A673 (cell line): Measurements from ENCODE around the gene SOX13. TPM values are rescaled to one million over a fixed set of nuclear protein-coding genes. Genes with fewer than 3 reads are reported as not detected.

ENCODE experiments used
- BruUV-seq: library from RNA; stranded (reverse); fragments of 400-500 nt; replicated peaks from 2 replicates; lab custom pipeline; 2021; lab: Mats Ljungman, UMichigan
- CTCF ChIA-PET: fragments of 300-600 bp; sonication (Branson Sonifier 250); formaldehyde crosslinking; loops from one replicate; lab custom pipeline; 2022; ENCODE audit warnings: antibody characterized with exemption; lab: Charles Lee
- POLR2A ChIA-PET: fragments of 300-600 bp; sonication (Branson Sonifier 250); formaldehyde crosslinking; loops from one replicate; lab custom pipeline; 2022; ENCODE audit warnings: antibody characterized with exemption; ENCODE audit not compliant: low non-redundant PET; lab: Charles Lee
- DNase-seq: peaks from one replicate; pipeline ENCODE4 v3.0.0-alpha.2; 2015; ENCODE audit warnings: low spot score
- H3K27ac ChIP-seq: fragments of 200-600 bp; sonication (generic); 2 replicates; pipeline ENCODE4 v1.5.1; 2016; ENCODE audit warnings: mixed run types, low read depth, mild to moderate bottlenecking, mixed read lengths, antibody characterized with exemption, low read length; ENCODE audit not compliant: poor library complexity, severe bottlenecking
- H3K27me3 ChIP-seq: fragments of 200-600 bp; sonication (generic); replicated peaks from 2 replicates; pipeline ENCODE4 v1.6.1; 2017; ENCODE audit warnings: mixed run types, low read depth, mild to moderate bottlenecking, mixed read lengths, antibody characterized with exemption, low read length; ENCODE audit not compliant: insufficient read depth, poor library complexity
- H3K36me3 ChIP-seq: fragments of 200-600 bp; sonication (generic); 2 replicates; pipeline ENCODE4 v1.6.1; 2016; ENCODE audit warnings: mixed run types, mild to moderate bottlenecking, mixed read lengths, antibody characterized with exemption, low read length; ENCODE audit not compliant: insufficient read depth, poor library complexity, severe bottlenecking
- H3K4me1 ChIP-seq: fragments of 200-600 bp; sonication (generic); 2 replicates; pipeline ENCODE4 v1.6.1; 2017; ENCODE audit warnings: mixed run types, mild to moderate bottlenecking, mixed read lengths, antibody characterized with exemption, low read length; ENCODE audit not compliant: insufficient read depth, poor library complexity, severe bottlenecking
- H3K4me3 ChIP-seq: fragments of 200-600 bp; sonication (generic); 2 replicates; pipeline ENCODE4 v1.5.1; 2016; ENCODE audit warnings: low read depth, mixed run types, mild to moderate bottlenecking, mixed read lengths, low read length; ENCODE audit not compliant: poor library complexity, severe bottlenecking
- H3K9me3 ChIP-seq: fragments of 200-600 bp; sonication (generic); 2 replicates; pipeline ENCODE4 v1.6.1; 2016; ENCODE audit warnings: mixed run types, low read depth, mild to moderate bottlenecking, mixed read lengths, antibody characterized with exemption, low read length; ENCODE audit not compliant: poor library complexity, severe bottlenecking
- CTCF ChIP-seq: fragments of 300-800, 200-600 bp; sonication (generic); conservative IDR thresholded peaks from 2 replicates; pipeline ENCODE4 v1.5.1; 2017; ENCODE audit warnings: low read depth, mild to moderate bottlenecking, antibody characterized with exemption, low read length, moderate library complexity, mixed read lengths
- EZH2 ChIP-seq: fragments of 200-600 bp; sonication (generic); IDR thresholded peaks from 2 replicates; pipeline ENCODE4 v1.6.1; 2017; ENCODE audit warnings: borderline replicate concordance, low read depth, mild to moderate bottlenecking, mixed read lengths, antibody characterized with exemption, low read length; ENCODE audit not compliant: poor library complexity, severe bottlenecking
- intact Hi-C: fragments of 100-400 bp; cut with micrococcal nuclease; formaldehyde crosslinking; loops from one replicate; pipeline ENCODE4 v1.10.0; 2022; ENCODE audit not compliant: unreplicated experiment
- total RNA-seq: library from RNA; stranded (reverse); gene quantifications from 2 replicates; pipeline ENCODE4 v1.2.3, GENCODE V29; 2021

The SOX13 gene
- total RNA-seq, 1 experiment from 2014 or later: 9.4 TPM

GRCh38 chr1:204134103-204134502 lies 61.2 kb downstream of the SOX13 start:
- no peak for DNase-seq
- intact Hi-C loops: no loop called here
- Histone ChIP-seq H3K27me3 (no peaks in the 10 kb centered on the region), H3K36me3 (no peaks in the 10 kb centered on the region), H3K4me3 (no peak overlapping the region), H3K4me1 (peaks cover 23% of the 10 kb centered on the region), H3K9me3 (no peaks in the 10 kb centered on the region), H3K27ac (no peak overlapping the region)
- no TSS peak for BruUV-seq
- ChIA-PET CTCF (no interaction called here), POLR2A (interaction anchor here (0.6 kb wide), 1 partner anchor 268 kb away, joined by 3 read pairs; no protein-coding TSS in a partner anchor)
- no peak for TF ChIP-seq EZH2
- TF ChIP-seq CTCF: no peak

- intact Hi-C loops: no loop called here
- Histone ChIP-seq H3K27me3 (no peaks in the 10 kb centered on the region), H3K4me3 (no peak overlapping the region), H3K4me1 (no peaks in the 10 kb centered on the region), H3K9me3 (no peaks in the 10 kb centered on the region), H3K36me3 (no peaks in the 10 kb centered on the region), H3K27ac (no peak overlapping the region)
- TF ChIP-seq CTCF (no peak), EZH2 (no peak)
- POLR2A ChIA-PET: interaction anchor here (0.7 kb wide), 1 partner anchor 239 kb away, joined by 6 read pairs; no protein-coding TSS in a partner anchor
- no TSS peak for BruUV-seq
- CTCF ChIA-PET: no interaction called here
- DNase-seq: no peak
These were observed 63.9 kb downstream of the SOX13 start for GRCh38 chr1:204136814-204137213.

GRCh38 chr1:204139088-204139487 lies 66.2 kb downstream of the SOX13 start:
- intact Hi-C loops: no loop called here
- DNase-seq: no peak
- Histone ChIP-seq H3K4me1 (no peaks in the 10 kb centered on the region), H3K27me3 (no peaks in the 10 kb centered on the region), H3K4me3 (no peak overlapping the region), H3K36me3 (no peaks in the 10 kb centered on the region), H3K9me3 (no peaks in the 10 kb centered on the region), H3K27ac (no peak overlapping the region)
- CTCF ChIA-PET: no interaction called here
- no TSS peak for BruUV-seq
- POLR2A ChIA-PET: interaction anchor here (0.6 kb wide), 1 partner anchor 9 kb away, joined by 6 read pairs; no protein-coding TSS in a partner anchor
- TF ChIP-seq CTCF (no peak), EZH2 (no peak)
